ENCODE results near the gene VPS13D.

VPS13D gene

DNA sequence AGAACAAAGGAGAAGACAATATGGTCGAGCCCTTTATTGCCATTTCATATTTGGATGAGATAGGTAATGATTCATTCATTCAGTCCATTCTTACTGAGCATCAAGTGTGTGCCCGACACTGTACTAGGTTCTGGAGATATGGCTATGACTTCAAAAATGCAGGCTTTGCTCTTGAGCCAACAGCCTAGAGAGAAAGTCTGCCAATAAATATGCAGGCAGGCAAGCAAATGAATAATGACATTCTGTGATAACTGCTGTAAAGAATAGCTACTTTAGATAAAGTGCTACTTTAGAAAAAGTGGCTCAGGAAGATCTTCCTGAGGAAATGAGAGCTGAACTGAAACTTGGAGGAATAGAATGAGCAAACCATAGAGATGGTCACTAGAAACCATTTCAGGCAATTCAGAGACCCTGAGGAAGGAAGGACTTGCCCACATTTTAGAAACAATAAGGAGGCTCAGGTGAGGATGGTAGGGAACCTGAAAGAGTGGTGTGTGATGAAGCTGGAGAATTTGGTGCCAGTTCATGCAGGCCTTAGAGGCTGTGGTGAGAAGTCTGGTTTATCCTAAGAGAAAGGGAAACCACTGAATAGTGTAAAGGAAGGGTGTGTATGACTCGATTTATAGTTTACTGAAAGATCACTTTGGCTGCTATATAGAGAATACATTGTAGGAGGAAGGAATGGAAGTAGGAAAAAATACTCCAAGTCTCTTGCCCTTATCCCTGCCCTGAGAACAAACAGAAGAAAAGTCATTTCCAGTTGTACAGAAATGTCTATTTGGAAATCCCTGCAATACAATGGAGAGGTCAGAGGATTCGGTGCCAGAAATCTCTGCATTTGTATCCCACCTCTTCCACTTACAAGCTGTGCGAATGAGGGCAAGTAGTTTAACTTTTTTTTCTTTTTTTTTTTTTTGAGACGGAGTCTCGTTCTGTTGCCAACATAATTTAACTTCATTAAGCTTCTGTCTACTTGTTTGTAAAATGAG is 167.9 kb downstream of the VPS13D start:
- Histone ChIP-seq H3K36me3 (ENCODE audit: control insufficient read depth, insufficient read depth, low read length) (peaks cover 25% of the 10 kb centered on the region), H3K27ac (ENCODE audit: insufficient read depth, low read length, poor library complexity, severe bottlenecking) (no peak overlapping the region), H3K9me3 (ENCODE audit: control insufficient read depth, low read length) (no peaks in the 10 kb centered on the region), H3K4me1 (ENCODE audit: control insufficient read depth, insufficient read depth, low read length, poor library complexity, severe bottlenecking) (peaks cover 7% of the 10 kb centered on the region), H3K4me3 (ENCODE audit: insufficient read depth, low read depth, low read length, poor library complexity, severe bottlenecking) (no peak overlapping the region), H3K27me3 (replicated peaks; ENCODE audit: control insufficient read depth, insufficient read depth, low read length, poor library complexity, severe bottlenecking) (no peaks in the 10 kb centered on the region)
- no peak for DNase-seq

DNA sequence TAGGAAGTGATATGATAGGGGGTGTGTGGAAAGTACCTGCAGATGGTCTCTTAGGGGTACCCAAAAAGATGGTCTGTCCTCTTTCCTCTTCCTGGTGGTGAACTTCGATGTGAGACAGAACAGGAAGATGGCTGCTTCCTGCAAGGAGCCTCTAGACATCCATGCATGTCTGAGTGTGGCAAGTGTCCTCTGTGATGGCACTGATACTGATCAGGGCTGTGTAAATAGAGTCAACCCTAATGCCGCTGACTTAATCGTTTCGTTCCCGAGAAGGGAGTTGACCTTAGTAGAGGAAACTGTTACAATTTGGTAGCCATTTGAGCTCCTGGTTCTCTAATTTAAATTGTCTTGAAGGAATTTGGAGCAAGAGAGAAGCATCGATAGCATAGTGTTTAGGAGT is 168.6 kb downstream of the VPS13D start:
- H3K36me3 ChIP-seq (ENCODE audit: control insufficient read depth, insufficient read depth, low read length) = peaks cover 33% of the 10 kb centered on the region
- no peaks in the 10 kb centered on the region for H3K9me3 ChIP-seq (ENCODE audit: control insufficient read depth, low read length)
- H3K4me3 ChIP-seq (ENCODE audit: insufficient read depth, low read depth, low read length, poor library complexity, severe bottlenecking) = no peak overlapping the region
- H3K27me3 ChIP-seq (replicated peaks; ENCODE audit: control insufficient read depth, insufficient read depth, low read length, poor library complexity, severe bottlenecking) = no peaks in the 10 kb centered on the region
- no peak for DNase-seq
- no peak overlapping the region for H3K27ac ChIP-seq (ENCODE audit: insufficient read depth, low read length, poor library complexity, severe bottlenecking)
- peaks cover 7% of the 10 kb centered on the region for H3K4me1 ChIP-seq (ENCODE audit: control insufficient read depth, insufficient read depth, low read length, poor library complexity, severe bottlenecking)

- no peaks in the 10 kb centered on the region for H3K9me3 ChIP-seq (ENCODE audit: control insufficient read depth, low read length)
- H3K27ac ChIP-seq (ENCODE audit: insufficient read depth, low read length, poor library complexity, severe bottlenecking) = no peak overlapping the region
- H3K27me3 ChIP-seq (replicated peaks; ENCODE audit: control insufficient read depth, insufficient read depth, low read length, poor library complexity, severe bottlenecking) = no peaks in the 10 kb centered on the region
- H3K4me3 ChIP-seq (ENCODE audit: insufficient read depth, low read depth, low read length, poor library complexity, severe bottlenecking) = no peak overlapping the region
- no peak for DNase-seq
- peaks cover 44% of the 10 kb centered on the region for H3K36me3 ChIP-seq (ENCODE audit: control insufficient read depth, insufficient read depth, low read length)
- peaks cover 7% of the 10 kb centered on the region for H3K4me1 ChIP-seq (ENCODE audit: control insufficient read depth, insufficient read depth, low read length, poor library complexity, severe bottlenecking)
Observed at GRCh38 chr1:12400027-12400693, 170.3 kb downstream of the VPS13D start.

DNA sequence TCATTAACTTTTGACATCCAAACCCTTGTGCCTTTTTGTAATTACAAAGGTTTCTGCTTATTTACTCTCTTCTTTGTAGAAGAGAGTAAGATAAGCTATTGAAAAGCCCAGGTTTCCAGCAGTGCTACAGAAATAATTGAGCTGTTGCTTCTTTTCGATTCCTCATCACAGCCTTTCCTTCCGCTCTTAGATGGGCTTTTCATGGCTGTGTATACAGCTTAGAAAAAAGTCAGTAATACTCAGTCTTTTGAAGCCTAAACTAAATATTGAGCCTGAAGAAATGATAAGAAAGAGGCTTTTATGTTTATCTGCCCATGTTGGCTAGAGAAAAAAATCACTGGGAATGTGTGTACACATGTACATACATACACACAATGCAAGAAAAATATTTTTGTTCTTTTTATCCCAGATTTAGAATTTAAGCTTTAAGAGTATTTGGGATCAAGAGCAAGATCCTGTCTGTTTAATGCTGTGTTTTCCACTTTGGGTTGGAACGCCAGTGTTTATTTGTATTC is 172.4 kb downstream of the VPS13D start:
- Histone ChIP-seq H3K4me3 (ENCODE audit: insufficient read depth, low read depth, low read length, poor library complexity, severe bottlenecking) (no peak overlapping the region), H3K27me3 (replicated peaks; ENCODE audit: control insufficient read depth, insufficient read depth, low read length, poor library complexity, severe bottlenecking) (no peaks in the 10 kb centered on the region), H3K4me1 (ENCODE audit: control insufficient read depth, insufficient read depth, low read length, poor library complexity, severe bottlenecking) (peaks cover 7% of the 10 kb centered on the region), H3K9me3 (ENCODE audit: control insufficient read depth, low read length) (no peaks in the 10 kb centered on the region), H3K36me3 (ENCODE audit: control insufficient read depth, insufficient read depth, low read length) (peaks cover 44% of the 10 kb centered on the region), H3K27ac (ENCODE audit: insufficient read depth, low read length, poor library complexity, severe bottlenecking) (no peak overlapping the region)
- no peak for DNase-seq

- Histone ChIP-seq H3K36me3 (ENCODE audit: control insufficient read depth, insufficient read depth, low read length) (peaks cover 44% of the 10 kb centered on the region), H3K4me1 (ENCODE audit: control insufficient read depth, insufficient read depth, low read length, poor library complexity, severe bottlenecking) (peaks cover 1% of the 10 kb centered on the region), H3K4me3 (ENCODE audit: insufficient read depth, low read depth, low read length, poor library complexity, severe bottlenecking) (no peak overlapping the region), H3K9me3 (ENCODE audit: control insufficient read depth, low read length) (no peaks in the 10 kb centered on the region), H3K27me3 (replicated peaks; ENCODE audit: control insufficient read depth, insufficient read depth, low read length, poor library complexity, severe bottlenecking) (no peaks in the 10 kb centered on the region), H3K27ac (ENCODE audit: insufficient read depth, low read length, poor library complexity, severe bottlenecking) (no peak overlapping the region)
- DNase-seq = no peak
Observed at GRCh38 chr1:12402842-12403241, 173.0 kb downstream of the VPS13D start.

- Histone ChIP-seq H3K27ac (ENCODE audit: insufficient read depth, low read length, poor library complexity, severe bottlenecking) (no peak overlapping the region), H3K4me1 (ENCODE audit: control insufficient read depth, insufficient read depth, low read length, poor library complexity, severe bottlenecking) (no peaks in the 10 kb centered on the region), H3K9me3 (ENCODE audit: control insufficient read depth, low read length) (no peaks in the 10 kb centered on the region), H3K27me3 (replicated peaks; ENCODE audit: control insufficient read depth, insufficient read depth, low read length, poor library complexity, severe bottlenecking) (no peaks in the 10 kb centered on the region), H3K4me3 (ENCODE audit: insufficient read depth, low read depth, low read length, poor library complexity, severe bottlenecking) (no peak overlapping the region), H3K36me3 (ENCODE audit: control insufficient read depth, insufficient read depth, low read length) (peaks cover 49% of the 10 kb centered on the region)
- no peak for DNase-seq
Observed at GRCh38 chr1:12404918-12405317, 175.1 kb downstream of the VPS13D start.

DNA sequence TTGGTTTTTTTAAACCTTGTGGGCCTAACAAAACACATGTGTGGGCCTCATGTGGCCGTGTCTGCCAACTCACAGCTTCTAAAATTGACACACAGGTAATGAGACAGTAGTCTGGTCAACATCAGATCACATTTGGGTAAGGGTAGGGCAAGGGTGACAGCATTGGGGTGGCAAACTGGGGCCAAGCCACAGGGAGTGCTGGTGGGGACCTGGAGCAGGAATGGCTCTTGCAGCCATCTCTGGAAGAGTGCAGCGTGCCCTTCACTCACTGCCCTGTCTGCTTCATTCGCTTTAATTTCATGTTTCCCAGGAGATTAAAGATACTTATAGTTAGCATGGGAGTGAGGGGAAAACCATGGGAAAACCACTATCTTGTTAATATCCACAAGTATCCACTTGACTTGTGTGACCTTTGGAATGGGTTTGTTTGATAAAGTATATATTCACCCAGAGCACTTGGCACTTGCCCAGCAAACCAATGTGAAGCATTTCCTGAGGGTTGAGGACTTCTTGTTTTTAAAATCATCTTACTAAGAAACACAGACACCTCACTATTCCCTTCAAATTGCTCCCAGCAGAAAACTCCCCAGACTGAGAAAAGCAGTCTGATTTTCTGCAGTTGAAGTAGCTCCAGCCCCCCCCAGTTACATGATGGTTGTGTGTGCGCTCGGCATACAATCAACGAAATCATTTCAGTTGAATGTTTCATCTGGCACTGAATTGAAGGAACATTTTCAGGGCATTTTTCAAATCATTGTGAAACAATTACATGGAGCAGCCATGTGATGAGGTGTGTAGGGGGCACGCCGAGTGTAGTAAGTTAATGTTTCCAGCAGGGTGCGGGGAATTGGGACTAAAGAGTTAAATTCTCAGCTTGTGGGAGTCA is 175.7 kb downstream of the VPS13D start:
- DNase-seq = no peak
- H3K36me3 ChIP-seq (ENCODE audit: control insufficient read depth, insufficient read depth, low read length) = peaks cover 47% of the 10 kb centered on the region
- no peak overlapping the region for H3K4me3 ChIP-seq (ENCODE audit: insufficient read depth, low read depth, low read length, poor library complexity, severe bottlenecking)
- no peaks in the 10 kb centered on the region for H3K4me1 ChIP-seq (ENCODE audit: control insufficient read depth, insufficient read depth, low read length, poor library complexity, severe bottlenecking)
- H3K9me3 ChIP-seq (ENCODE audit: control insufficient read depth, low read length) = no peaks in the 10 kb centered on the region
- H3K27me3 ChIP-seq (replicated peaks; ENCODE audit: control insufficient read depth, insufficient read depth, low read length, poor library complexity, severe bottlenecking) = no peaks in the 10 kb centered on the region
- no peak overlapping the region for H3K27ac ChIP-seq (ENCODE audit: insufficient read depth, low read length, poor library complexity, severe bottlenecking)

- H3K27ac ChIP-seq (ENCODE audit: insufficient read depth, low read length, poor library complexity, severe bottlenecking) = no peak overlapping the region
- no peaks in the 10 kb centered on the region for H3K4me1 ChIP-seq (ENCODE audit: control insufficient read depth, insufficient read depth, low read length, poor library complexity, severe bottlenecking)
- peaks cover 41% of the 10 kb centered on the region for H3K36me3 ChIP-seq (ENCODE audit: control insufficient read depth, insufficient read depth, low read length)
- no peaks in the 10 kb centered on the region for H3K27me3 ChIP-seq (replicated peaks; ENCODE audit: control insufficient read depth, insufficient read depth, low read length, poor library complexity, severe bottlenecking)
- H3K9me3 ChIP-seq (ENCODE audit: control insufficient read depth, low read length) = no peaks in the 10 kb centered on the region
- no peak for DNase-seq
- no peak overlapping the region for H3K4me3 ChIP-seq (ENCODE audit: insufficient read depth, low read depth, low read length, poor library complexity, severe bottlenecking)
Observed at GRCh38 chr1:12406211-12407021, 176.6 kb downstream of the VPS13D start.

Data from effector memory CD4-positive, alpha-beta T cell (primary cell).